ENCODE measurements around the gene RPL41.

RPL41 gene

DNA sequence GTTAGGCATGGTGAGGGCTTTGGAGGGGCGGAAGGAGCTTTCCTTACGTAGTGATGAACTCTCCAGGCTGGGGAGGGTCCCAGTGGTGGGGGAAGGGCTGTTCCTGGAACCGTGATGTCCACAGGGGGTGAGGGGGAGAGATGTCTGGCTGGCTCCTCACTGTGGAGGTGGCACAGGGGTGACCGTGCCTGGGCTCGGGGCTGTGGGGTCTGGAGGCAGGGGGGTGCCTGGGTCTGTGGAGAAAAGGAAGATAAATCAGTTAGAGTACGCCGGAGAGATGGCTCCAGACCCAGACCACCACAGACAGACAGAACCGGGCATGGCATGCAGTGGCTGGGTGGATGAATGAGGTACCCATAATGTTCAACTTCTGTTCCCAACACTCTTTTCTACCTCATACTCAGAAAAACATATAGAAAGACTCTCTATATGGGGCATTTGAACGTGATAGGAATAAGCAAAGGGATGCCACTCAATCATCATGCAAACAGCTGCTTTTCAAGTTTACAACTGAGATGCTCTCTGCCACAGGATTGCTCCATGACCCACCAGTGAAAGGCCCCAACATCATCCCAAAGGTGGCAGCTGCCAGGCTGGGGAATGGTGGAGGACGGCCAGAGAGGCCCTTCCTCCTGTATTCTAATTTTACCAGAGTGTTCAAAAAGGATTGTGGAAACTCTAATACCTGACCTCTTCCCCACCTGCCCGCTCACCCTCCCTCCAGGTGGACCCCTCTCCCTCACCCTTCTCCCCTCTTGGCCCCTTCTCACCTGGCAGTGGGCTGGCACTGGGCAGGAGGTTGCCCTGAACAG lies 47.3 kb downstream of the RPL41 start:
- Histone ChIP-seq H3K4me1 (ENCODE audit: control insufficient read depth in 5 of 5, insufficient read depth in 5 of 5, low read length in 5 of 5) (peaks cover 18 to 40% (median 36%) of the 10 kb centered on the region in 5 donors), H3K27me3 (ENCODE audit: control insufficient read depth in 5 of 5, insufficient read depth in 4 of 5, low read length in 5 of 5) (no peaks in the 10 kb centered on the region), H3K9me3 (ENCODE audit: control insufficient read depth in 5 of 5, low read length in 5 of 5) (no peaks in the 10 kb centered on the region), H3K27ac (ENCODE audit: low read depth, low read length) (peak overlapping the region; percentile 33), H3K36me3 (ENCODE audit: control insufficient read depth in 5 of 5, insufficient read depth in 5 of 5, low read length in 5 of 5) (peaks cover 0 to 90% (median 79%) of the 10 kb centered on the region in 5 donors), H3K9ac (ENCODE audit: low read length in 5 of 5) (no peak overlapping the region), H3K4me3 (ENCODE audit: low read depth in 1 of 5, low read length in 5 of 5) (no peak overlapping the region)

DNA sequence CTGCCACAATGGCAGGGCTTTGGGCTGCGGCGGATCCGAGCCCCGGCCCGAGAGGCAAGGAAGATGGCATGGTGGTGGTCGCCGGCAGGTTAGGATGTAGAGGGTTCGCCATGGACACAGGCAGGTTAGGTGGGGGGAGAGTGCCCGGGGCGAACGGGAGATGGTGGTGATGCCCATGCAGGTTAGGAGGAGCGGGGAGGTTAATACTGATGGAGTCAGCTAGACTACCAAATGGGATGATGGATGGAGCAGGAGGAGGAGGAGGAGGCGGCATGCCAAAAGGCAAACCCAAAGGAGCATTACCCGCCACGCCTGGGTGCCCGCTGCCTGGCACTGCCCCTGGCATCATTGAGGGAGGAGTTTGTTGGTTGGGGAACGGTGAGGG lies 47.9 kb downstream of the RPL41 start:
- H3K27ac ChIP-seq (ENCODE audit: low read depth, low read length) = no peak overlapping the region
- peaks cover 0 to 96% (median 83%) of the 10 kb centered on the region in 5 donors for H3K36me3 ChIP-seq (ENCODE audit: control insufficient read depth in 5 of 5, insufficient read depth in 5 of 5, low read length in 5 of 5)
- peaks cover 18 to 34% (median 32%) of the 10 kb centered on the region in 5 donors for H3K4me1 ChIP-seq (ENCODE audit: control insufficient read depth in 5 of 5, insufficient read depth in 5 of 5, low read length in 5 of 5)
- no peaks in the 10 kb centered on the region for H3K27me3 ChIP-seq (ENCODE audit: control insufficient read depth in 5 of 5, insufficient read depth in 4 of 5, low read length in 5 of 5)
- H3K9ac ChIP-seq (ENCODE audit: low read length in 5 of 5) = no peak overlapping the region
- H3K4me3 ChIP-seq (ENCODE audit: low read depth in 1 of 5, low read length in 5 of 5) = no peak overlapping the region
- no peaks in the 10 kb centered on the region for H3K9me3 ChIP-seq (ENCODE audit: control insufficient read depth in 5 of 5, low read length in 5 of 5)

DNA sequence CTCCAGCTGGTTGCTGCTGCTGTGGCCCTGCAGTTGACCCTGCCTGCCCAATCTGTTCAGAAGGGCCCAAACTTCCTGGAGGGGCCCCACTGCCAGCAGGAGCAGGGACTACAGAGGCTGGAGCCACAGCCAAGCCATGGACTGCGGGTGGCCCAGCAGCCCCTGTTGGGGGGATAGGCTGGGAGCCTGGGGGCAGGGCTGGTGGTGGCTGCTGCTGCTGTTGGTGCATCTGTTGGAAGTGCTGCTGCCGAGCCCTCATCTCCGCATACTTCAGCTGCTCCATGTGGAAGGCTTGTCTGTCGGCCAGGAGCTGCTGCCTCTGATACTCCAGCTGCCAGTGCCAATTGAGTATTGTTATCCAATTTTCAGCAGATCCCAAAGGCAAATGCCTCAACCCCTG lies 48.9 kb downstream of the RPL41 start:
- no peaks in the 10 kb centered on the region for H3K9me3 ChIP-seq (ENCODE audit: control insufficient read depth in 5 of 5, low read length in 5 of 5)
- no peak overlapping the region for H3K27ac ChIP-seq (ENCODE audit: low read depth, low read length)
- no peak overlapping the region for H3K9ac ChIP-seq (ENCODE audit: low read length in 5 of 5)
- H3K4me3 ChIP-seq (ENCODE audit: low read depth in 1 of 5, low read length in 5 of 5) = no peak overlapping the region
- H3K36me3 ChIP-seq (ENCODE audit: control insufficient read depth in 5 of 5, insufficient read depth in 5 of 5, low read length in 5 of 5) = peaks cover 0 to 97% (median 84%) of the 10 kb centered on the region in 5 donors
- no peaks in the 10 kb centered on the region for H3K27me3 ChIP-seq (ENCODE audit: control insufficient read depth in 5 of 5, insufficient read depth in 4 of 5, low read length in 5 of 5)
- peaks cover 10 to 24% (median 21%) of the 10 kb centered on the region in 5 donors for H3K4me1 ChIP-seq (ENCODE audit: control insufficient read depth in 5 of 5, insufficient read depth in 5 of 5, low read length in 5 of 5)
